C4-2B (cell line): Measurements from ENCODE around the gene TMEM150C.

ENCODE experiments used
- H3K27ac ChIP-seq: fragments of 450-650 bp; 2 replicates; pipeline ENCODE4 v1.5.1; 2017
- ZFX ChIP-seq: fragments of 450-650 bp; IDR thresholded peaks from 2 replicates; pipeline ENCODE4 v1.6.1; 2017
- TF ChIP-seq, protein P1 (sequence below): fragments of 450-650 bp; conservative IDR thresholded peaks from 2 replicates; pipeline ENCODE4 v1.5.1; 2017; ENCODE audit warnings: mild to moderate bottlenecking

TMEM150C gene

GRCh38 chr4:82561786-82562563 is at the start of gene TMEM150C:
TMEM150C (minus strand) TSS chr4:82561988; CDS start chr4:82504657, 57,331 bp downstream.
- TF ChIP-seq ZFX = no peak
- TF ChIP-seq, protein P1, sequence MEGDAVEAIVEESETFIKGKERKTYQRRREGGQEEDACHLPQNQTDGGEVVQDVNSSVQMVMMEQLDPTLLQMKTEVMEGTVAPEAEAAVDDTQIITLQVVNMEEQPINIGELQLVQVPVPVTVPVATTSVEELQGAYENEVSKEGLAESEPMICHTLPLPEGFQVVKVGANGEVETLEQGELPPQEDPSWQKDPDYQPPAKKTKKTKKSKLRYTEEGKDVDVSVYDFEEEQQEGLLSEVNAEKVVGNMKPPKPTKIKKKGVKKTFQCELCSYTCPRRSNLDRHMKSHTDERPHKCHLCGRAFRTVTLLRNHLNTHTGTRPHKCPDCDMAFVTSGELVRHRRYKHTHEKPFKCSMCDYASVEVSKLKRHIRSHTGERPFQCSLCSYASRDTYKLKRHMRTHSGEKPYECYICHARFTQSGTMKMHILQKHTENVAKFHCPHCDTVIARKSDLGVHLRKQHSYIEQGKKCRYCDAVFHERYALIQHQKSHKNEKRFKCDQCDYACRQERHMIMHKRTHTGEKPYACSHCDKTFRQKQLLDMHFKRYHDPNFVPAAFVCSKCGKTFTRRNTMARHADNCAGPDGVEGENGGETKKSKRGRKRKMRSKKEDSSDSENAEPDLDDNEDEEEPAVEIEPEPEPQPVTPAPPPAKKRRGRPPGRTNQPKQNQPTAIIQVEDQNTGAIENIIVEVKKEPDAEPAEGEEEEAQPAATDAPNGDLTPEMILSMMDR = no peak
- H3K27ac ChIP-seq = no peak within 1 kb of the TSS

GRCh38 chr4:82611527-82611926 is 49.7 kb upstream of the TMEM150C start:
- no peak overlapping the region for H3K27ac ChIP-seq
- no peak for TF ChIP-seq ZFX
- TF ChIP-seq, protein P1 = no peak

GRCh38 chr4:82610041-82610440 is 48.3 kb upstream of the TMEM150C start:
- no peak for TF ChIP-seq ZFX
- TF ChIP-seq, protein P1 = no peak
- H3K27ac ChIP-seq = no peak overlapping the region

- TF ChIP-seq, protein P1 = no peak
- TF ChIP-seq ZFX = no peak
- H3K27ac ChIP-seq = no peak overlapping the region
Measured at GRCh38 chr4:82606622-82607021, 44.8 kb upstream of the TMEM150C start.

DNA sequence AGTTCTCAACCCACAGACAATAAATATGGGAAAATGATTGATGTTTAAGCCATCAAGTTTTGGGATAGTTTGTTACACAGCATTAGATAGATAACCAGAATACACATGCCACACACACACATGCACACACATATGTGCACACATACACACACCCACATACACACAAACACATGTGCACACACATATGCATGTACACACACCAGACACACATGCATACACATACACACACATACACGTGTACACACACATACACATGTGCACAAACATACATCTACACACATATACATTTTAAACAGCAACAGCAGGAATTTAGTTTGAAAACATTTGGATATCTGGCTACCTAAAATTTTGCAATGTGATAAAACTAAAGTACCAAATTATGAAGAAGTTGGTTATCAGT is 42.7 kb upstream of the TMEM150C start:
- TF ChIP-seq, protein P1 = no peak
- TF ChIP-seq ZFX = no peak

DNA sequence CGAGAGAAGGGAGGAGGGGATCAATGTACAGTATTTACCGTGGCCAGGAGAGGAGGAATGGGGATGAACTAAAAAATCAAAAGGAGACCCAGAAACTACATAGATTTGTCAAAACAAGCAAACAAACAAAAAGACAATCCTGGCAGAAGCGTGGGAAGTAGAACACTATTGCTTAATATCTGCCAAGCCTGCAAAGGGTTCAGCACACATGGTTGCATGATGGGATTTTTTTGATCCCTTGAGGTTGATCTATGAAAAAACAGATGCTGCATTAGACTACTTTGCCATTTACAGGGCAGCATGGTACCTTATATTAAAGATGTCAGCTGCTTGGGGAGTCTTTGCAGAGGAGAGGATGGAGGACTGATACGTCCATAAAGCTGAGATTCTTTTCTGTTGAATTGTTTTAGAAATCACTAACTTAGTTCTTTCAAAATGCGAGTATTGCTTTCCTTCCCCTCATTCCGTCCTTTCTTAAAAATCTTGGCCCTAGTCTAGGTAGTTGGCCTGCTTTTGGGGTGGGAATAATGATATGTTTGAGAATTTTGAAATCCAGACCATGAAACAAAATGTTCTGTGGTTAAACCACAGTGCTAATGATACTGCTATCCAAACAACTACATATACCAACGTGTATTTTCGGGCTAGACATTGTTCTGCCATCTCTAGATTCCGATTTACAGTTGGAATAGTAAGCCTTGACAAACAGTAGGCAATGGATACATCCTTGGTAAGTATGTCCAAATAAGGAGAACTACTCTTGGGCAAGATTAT is 39.6 kb upstream of the TMEM150C start:
- no peak for TF ChIP-seq ZFX
- TF ChIP-seq, protein P1 = no peak
- no peak overlapping the region for H3K27ac ChIP-seq

More for the DNA sequence above, 42.7 kb upstream of the TMEM150C start:
- H3K27ac ChIP-seq = no peak overlapping the region

- TF ChIP-seq ZFX = no peak
- TF ChIP-seq, protein P1 = peak; percentile 21
- no peak overlapping the region for H3K27ac ChIP-seq
Measured at GRCh38 chr4:82599336-82599735, 37.5 kb upstream of the TMEM150C start.
